WTC11 (cell line): Measurements from ENCODE around the gene HS3ST3A1. TPM values are rescaled to one million over a fixed set of nuclear protein-coding genes. Genes with fewer than 3 reads are reported as not detected.

Experiments used
- ATAC-seq: fragments of 200-7000 bp; cut with Tn5 transposase; 2 replicates; pipeline ENCODE4 v1.10.0; 2021; ENCODE audit warnings: mild to moderate bottlenecking, moderate library complexity
- CTCF ChIA-PET: fragments of 300-600 bp; sonication (Branson Sonifier 250); formaldehyde crosslinking; loops from one replicate; lab custom pipeline; 2021; ENCODE audit warnings: antibody characterized with exemption; lab: Charles Lee
- POLR2A ChIA-PET: fragments of 350-600 bp; sonication (Branson Sonifier 250); formaldehyde crosslinking; loops from one replicate; lab custom pipeline; 2021; ENCODE audit warnings: antibody characterized with exemption; lab: Charles Lee
- DNase-seq: peaks from one replicate; pipeline ENCODE4 v3.0.0; 2021; ENCODE audit warnings: low spot score
- H3K27ac Mint-ChIP-seq: 2 replicates; pipeline ENCODE4 v1.8.0; 2021; ENCODE audit warnings: mixed read lengths
- H3K27me3 Mint-ChIP-seq: 2 replicates; pipeline ENCODE4 v1.8.0; 2021; ENCODE audit warnings: low read depth, mild to moderate bottlenecking, moderate library complexity, mixed read lengths
- H3K36me3 Mint-ChIP-seq: 2 replicates; pipeline ENCODE4 v1.8.0; 2021; ENCODE audit warnings: mixed read lengths
- H3K4me1 Mint-ChIP-seq: 2 replicates; pipeline ENCODE4 v1.8.0; 2022; ENCODE audit warnings: mixed read lengths
- H3K4me3 Mint-ChIP-seq: 2 replicates; pipeline ENCODE4 v1.8.0; 2021; ENCODE audit warnings: mild to moderate bottlenecking, moderate library complexity, mixed read lengths
- H3K9me3 Mint-ChIP-seq: 2 replicates; pipeline ENCODE4 v1.8.0; 2021; ENCODE audit warnings: mixed read lengths
- ELF4 ChIP-seq: sonication (generic); formaldehyde crosslinking; IDR thresholded peaks from 2 replicates; pipeline ENCODE4 v1.8.1; 2022; ENCODE audit warnings: low read depth, mild to moderate bottlenecking, moderate library complexity, missing genetic modification reagents
- FOXJ3 ChIP-seq: sonication (generic); formaldehyde crosslinking; IDR thresholded peaks from 2 replicates; pipeline ENCODE4 v1.9.0; 2021; ENCODE audit warnings: missing genetic modification reagents, mild to moderate bottlenecking, borderline replicate concordance
- HMGA2 ChIP-seq: fragments of 250-450 bp; sonication (Bioruptor Pico); IDR thresholded peaks from 2 replicates; pipeline ENCODE4 v1.4.0; 2021; ENCODE audit warnings: mild to moderate bottlenecking, moderate library complexity
- HMGXB4 ChIP-seq: sonication (generic); formaldehyde crosslinking; IDR thresholded peaks from 2 replicates; pipeline ENCODE4 v1.8.1; 2023; ENCODE audit warnings: mild to moderate bottlenecking, moderate library complexity, missing genetic modification reagents
- IRF2 ChIP-seq: sonication (generic); formaldehyde crosslinking; IDR thresholded peaks from 2 replicates; pipeline ENCODE4 v1.8.0; 2022; ENCODE audit warnings: low read depth, missing genetic modification reagents, borderline replicate concordance
- JUN ChIP-seq: sonication (generic); formaldehyde crosslinking; IDR thresholded peaks from 2 replicates; pipeline ENCODE4 v1.8.0; 2023; ENCODE audit warnings: mild to moderate bottlenecking, missing genetic modification reagents
- KAT7 ChIP-seq: sonication (generic); formaldehyde crosslinking; IDR thresholded peaks from 2 replicates; pipeline ENCODE4 v1.8.1; 2023; ENCODE audit warnings: missing genetic modification reagents, mild to moderate bottlenecking, borderline replicate concordance
- MXD4 ChIP-seq: fragments of 250-450 bp; sonication (Bioruptor Pico); IDR thresholded peaks from 2 replicates; pipeline ENCODE4 v1.8.0; 2021; ENCODE audit warnings: mild to moderate bottlenecking, moderate library complexity, borderline replicate concordance
- MYBL2 ChIP-seq: sonication (generic); formaldehyde crosslinking; IDR thresholded peaks from 2 replicates; pipeline ENCODE4 v1.8.1; 2023; ENCODE audit warnings: mild to moderate bottlenecking, moderate library complexity, missing genetic modification reagents
- NFYB ChIP-seq: sonication (generic); formaldehyde crosslinking; conservative IDR thresholded peaks from 2 replicates; pipeline ENCODE4 v1.8.0; 2022; ENCODE audit warnings: low read depth, missing genetic modification reagents
- NR1H2 ChIP-seq: sonication (generic); formaldehyde crosslinking; IDR thresholded peaks from 2 replicates; pipeline ENCODE4 v1.9.0; 2021; ENCODE audit warnings: mild to moderate bottlenecking, moderate library complexity, missing genetic modification reagents
- NR2C2 ChIP-seq: sonication (generic); formaldehyde crosslinking; IDR thresholded peaks from 2 replicates; pipeline ENCODE4 v1.8.0; 2022; ENCODE audit warnings: mild to moderate bottlenecking, missing genetic modification reagents
- PRRX2 ChIP-seq: fragments of 250-450 bp; sonication (Bioruptor Pico); IDR thresholded peaks from 2 replicates; pipeline ENCODE4 v1.8.0; 2021; ENCODE audit warnings: mild to moderate bottlenecking
- SOX15 ChIP-seq: fragments of 250-450 bp; sonication (Bioruptor Pico); IDR thresholded peaks from 2 replicates; pipeline ENCODE4 v1.9.0; 2021; ENCODE audit warnings: mild to moderate bottlenecking
- TCF7 ChIP-seq: sonication (generic); formaldehyde crosslinking; IDR thresholded peaks from 2 replicates; pipeline ENCODE4 v1.8.0; 2022; ENCODE audit warnings: mild to moderate bottlenecking, low read depth, missing genetic modification reagents, moderate library complexity
- TEAD1 ChIP-seq: sonication (generic); formaldehyde crosslinking; IDR thresholded peaks from 2 replicates; pipeline ENCODE4 v1.8.0; 2022; ENCODE audit warnings: mild to moderate bottlenecking, missing genetic modification reagents
- ZBTB43 ChIP-seq: sonication (generic); formaldehyde crosslinking; IDR thresholded peaks from 2 replicates; pipeline ENCODE4 v1.8.1; 2023; ENCODE audit warnings: mild to moderate bottlenecking, missing genetic modification reagents
- ZNF263 ChIP-seq: sonication (generic); formaldehyde crosslinking; IDR thresholded peaks from 2 replicates; pipeline ENCODE4 v1.8.1; 2022; ENCODE audit warnings: low read depth, mild to moderate bottlenecking, moderate library complexity, missing genetic modification reagents
- ZNF396 ChIP-seq: fragments of 250-450 bp; sonication (Bioruptor Pico); IDR thresholded peaks from 2 replicates; pipeline ENCODE4 v1.8.0; 2021; ENCODE audit warnings: mild to moderate bottlenecking, moderate library complexity, borderline replicate concordance
- ZNF671 ChIP-seq: fragments of 250-450 bp; sonication (Bioruptor Pico); IDR thresholded peaks from 2 replicates; pipeline ENCODE4 v1.8.0; 2021; ENCODE audit warnings: mild to moderate bottlenecking
- total RNA-seq: library from RNA; stranded (reverse); gene quantifications from 3 replicates; pipeline ENCODE4 v1.2.3, GENCODE V29; 2021
- TF ChIP-seq, protein P1 (sequence below): fragments of 250-450 bp; sonication (Bioruptor Pico); IDR thresholded peaks from 2 replicates; pipeline ENCODE4 v1.9.0; 2021; ENCODE audit warnings: mild to moderate bottlenecking, borderline replicate concordance
- TF ChIP-seq, protein P2 (sequence below): sonication (generic); formaldehyde crosslinking; IDR thresholded peaks from 2 replicates; pipeline ENCODE4 v1.8.0; 2022; ENCODE audit warnings: mild to moderate bottlenecking, missing genetic modification reagents
- TF ChIP-seq, protein P3 (sequence below): sonication (generic); formaldehyde crosslinking; IDR thresholded peaks from 2 replicates; pipeline ENCODE4 v1.8.0; 2023; ENCODE audit warnings: mild to moderate bottlenecking, missing genetic modification reagents

The HS3ST3A1 gene
- total RNA-seq, 1 experiment from 2014 or later: 9.7 TPM

GRCh38 chr17:13502263-13502662, 99.5 kb downstream of the HS3ST3A1 start:
- H3K27me3 Mint-ChIP-seq: no peaks in the 10 kb centered on the region
- DNase-seq: no peak
- POLR2A ChIA-PET: interaction anchor here (0.5 kb wide), 1 partner anchor 1263 kb away, joined by 6 read pairs; no protein-coding TSS in a partner anchor
- H3K4me3 Mint-ChIP-seq: no peak overlapping the region
- H3K4me1 Mint-ChIP-seq: no peaks in the 10 kb centered on the region
- H3K27ac Mint-ChIP-seq: no peak overlapping the region
- ATAC-seq: no peak
- no peak for TF ChIP-seq HMGXB4 (CRISPR knock-in tag)
- no peak for TF ChIP-seq NR1H2 (CRISPR knock-in tag)
- TF ChIP-seq FOXJ3 (CRISPR knock-in tag): no peak
- no peak for TF ChIP-seq MYBL2 (CRISPR knock-in tag)
- TF ChIP-seq ZNF396 (CRISPR knock-in tag): no peak
- TF ChIP-seq ELF4 (CRISPR knock-in tag): no peak
- no peak for TF ChIP-seq SOX15 (CRISPR knock-in tag)
- TF ChIP-seq, protein P1, sequence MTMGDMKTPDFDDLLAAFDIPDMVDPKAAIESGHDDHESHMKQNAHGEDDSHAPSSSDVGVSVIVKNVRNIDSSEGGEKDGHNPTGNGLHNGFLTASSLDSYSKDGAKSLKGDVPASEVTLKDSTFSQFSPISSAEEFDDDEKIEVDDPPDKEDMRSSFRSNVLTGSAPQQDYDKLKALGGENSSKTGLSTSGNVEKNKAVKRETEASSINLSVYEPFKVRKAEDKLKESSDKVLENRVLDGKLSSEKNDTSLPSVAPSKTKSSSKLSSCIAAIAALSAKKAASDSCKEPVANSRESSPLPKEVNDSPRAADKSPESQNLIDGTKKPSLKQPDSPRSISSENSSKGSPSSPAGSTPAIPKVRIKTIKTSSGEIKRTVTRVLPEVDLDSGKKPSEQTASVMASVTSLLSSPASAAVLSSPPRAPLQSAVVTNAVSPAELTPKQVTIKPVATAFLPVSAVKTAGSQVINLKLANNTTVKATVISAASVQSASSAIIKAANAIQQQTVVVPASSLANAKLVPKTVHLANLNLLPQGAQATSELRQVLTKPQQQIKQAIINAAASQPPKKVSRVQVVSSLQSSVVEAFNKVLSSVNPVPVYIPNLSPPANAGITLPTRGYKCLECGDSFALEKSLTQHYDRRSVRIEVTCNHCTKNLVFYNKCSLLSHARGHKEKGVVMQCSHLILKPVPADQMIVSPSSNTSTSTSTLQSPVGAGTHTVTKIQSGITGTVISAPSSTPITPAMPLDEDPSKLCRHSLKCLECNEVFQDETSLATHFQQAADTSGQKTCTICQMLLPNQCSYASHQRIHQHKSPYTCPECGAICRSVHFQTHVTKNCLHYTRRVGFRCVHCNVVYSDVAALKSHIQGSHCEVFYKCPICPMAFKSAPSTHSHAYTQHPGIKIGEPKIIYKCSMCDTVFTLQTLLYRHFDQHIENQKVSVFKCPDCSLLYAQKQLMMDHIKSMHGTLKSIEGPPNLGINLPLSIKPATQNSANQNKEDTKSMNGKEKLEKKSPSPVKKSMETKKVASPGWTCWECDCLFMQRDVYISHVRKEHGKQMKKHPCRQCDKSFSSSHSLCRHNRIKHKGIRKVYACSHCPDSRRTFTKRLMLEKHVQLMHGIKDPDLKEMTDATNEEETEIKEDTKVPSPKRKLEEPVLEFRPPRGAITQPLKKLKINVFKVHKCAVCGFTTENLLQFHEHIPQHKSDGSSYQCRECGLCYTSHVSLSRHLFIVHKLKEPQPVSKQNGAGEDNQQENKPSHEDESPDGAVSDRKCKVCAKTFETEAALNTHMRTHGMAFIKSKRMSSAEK (CRISPR knock-in tag): no peak
- TF ChIP-seq NFYB (CRISPR knock-in tag): no peak
- TF ChIP-seq IRF2 (CRISPR knock-in tag): no peak
- TF ChIP-seq ZNF671 (CRISPR knock-in tag): no peak
- TF ChIP-seq, protein P2, sequence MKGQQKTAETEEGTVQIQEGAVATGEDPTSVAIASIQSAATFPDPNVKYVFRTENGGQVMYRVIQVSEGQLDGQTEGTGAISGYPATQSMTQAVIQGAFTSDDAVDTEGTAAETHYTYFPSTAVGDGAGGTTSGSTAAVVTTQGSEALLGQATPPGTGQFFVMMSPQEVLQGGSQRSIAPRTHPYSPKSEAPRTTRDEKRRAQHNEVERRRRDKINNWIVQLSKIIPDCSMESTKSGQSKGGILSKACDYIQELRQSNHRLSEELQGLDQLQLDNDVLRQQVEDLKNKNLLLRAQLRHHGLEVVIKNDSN: no peak
- no peak for TF ChIP-seq ZBTB43 (CRISPR knock-in tag)
- no peaks in the 10 kb centered on the region for H3K9me3 Mint-ChIP-seq
- CTCF ChIA-PET: no interaction called here
- H3K36me3 Mint-ChIP-seq: no peaks in the 10 kb centered on the region

DNA sequence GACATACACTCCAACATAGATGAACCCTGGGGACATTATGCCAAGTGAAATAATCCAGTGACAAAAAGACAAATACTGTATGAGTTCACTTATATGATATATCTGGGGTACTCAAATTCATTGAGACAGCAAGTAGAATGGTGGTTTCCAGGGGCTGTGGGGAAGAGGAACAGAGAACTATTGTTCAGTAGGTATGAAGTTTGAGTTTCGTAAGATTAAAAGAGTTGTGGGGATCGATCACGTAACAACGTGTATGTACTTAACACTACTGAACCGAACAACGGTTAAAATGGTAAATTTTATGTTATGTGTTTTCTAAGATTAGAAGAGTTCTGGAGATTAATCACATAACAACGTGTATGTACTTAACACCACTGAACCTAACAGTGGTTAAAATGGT, 100.8 kb downstream of the HS3ST3A1 start:
- ChIA-PET POLR2A (no interaction called here), CTCF (no interaction called here)
- ATAC-seq (no peak), DNase-seq (no peak)
- H3K4me1 Mint-ChIP-seq: no peaks in the 10 kb centered on the region
- H3K4me3 Mint-ChIP-seq: no peak overlapping the region
- H3K27ac Mint-ChIP-seq: no peak overlapping the region
- TF ChIP-seq ZNF396 (CRISPR knock-in tag) (no peak), TCF7 (CRISPR knock-in tag) (no peak), NR2C2 (no peak), KAT7 (no peak), HMGA2 (CRISPR knock-in tag) (no peak), ELF4 (CRISPR knock-in tag) (no peak), MXD4 (CRISPR knock-in tag) (no peak), PRRX2 (CRISPR knock-in tag) (no peak), ZNF263 (no peak), MYBL2 (CRISPR knock-in tag) (no peak), JUN (no peak), TEAD1 (CRISPR knock-in tag) (no peak)
- TF ChIP-seq, protein P3, sequence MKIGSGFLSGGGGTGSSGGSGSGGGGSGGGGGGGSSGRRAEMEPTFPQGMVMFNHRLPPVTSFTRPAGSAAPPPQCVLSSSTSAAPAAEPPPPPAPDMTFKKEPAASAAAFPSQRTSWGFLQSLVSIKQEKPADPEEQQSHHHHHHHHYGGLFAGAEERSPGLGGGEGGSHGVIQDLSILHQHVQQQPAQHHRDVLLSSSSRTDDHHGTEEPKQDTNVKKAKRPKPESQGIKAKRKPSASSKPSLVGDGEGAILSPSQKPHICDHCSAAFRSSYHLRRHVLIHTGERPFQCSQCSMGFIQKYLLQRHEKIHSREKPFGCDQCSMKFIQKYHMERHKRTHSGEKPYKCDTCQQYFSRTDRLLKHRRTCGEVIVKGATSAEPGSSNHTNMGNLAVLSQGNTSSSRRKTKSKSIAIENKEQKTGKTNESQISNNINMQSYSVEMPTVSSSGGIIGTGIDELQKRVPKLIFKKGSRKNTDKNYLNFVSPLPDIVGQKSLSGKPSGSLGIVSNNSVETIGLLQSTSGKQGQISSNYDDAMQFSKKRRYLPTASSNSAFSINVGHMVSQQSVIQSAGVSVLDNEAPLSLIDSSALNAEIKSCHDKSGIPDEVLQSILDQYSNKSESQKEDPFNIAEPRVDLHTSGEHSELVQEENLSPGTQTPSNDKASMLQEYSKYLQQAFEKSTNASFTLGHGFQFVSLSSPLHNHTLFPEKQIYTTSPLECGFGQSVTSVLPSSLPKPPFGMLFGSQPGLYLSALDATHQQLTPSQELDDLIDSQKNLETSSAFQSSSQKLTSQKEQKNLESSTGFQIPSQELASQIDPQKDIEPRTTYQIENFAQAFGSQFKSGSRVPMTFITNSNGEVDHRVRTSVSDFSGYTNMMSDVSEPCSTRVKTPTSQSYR: no peak
- TF ChIP-seq, all 79 proteins: peak for 0
- Mint-ChIP-seq H3K9me3 (no peaks in the 10 kb centered on the region), H3K36me3 (no peaks in the 10 kb centered on the region), H3K27me3 (no peaks in the 10 kb centered on the region)
